GM12892 (cell line): Measurements from ENCODE around the gene ITGB8.

Source experiments
- POLR2A ChIP-seq: IDR thresholded peaks from 2 replicates; pipeline ENCODE4 v1.6.1; 2011; ENCODE audit warnings: low read depth, low read length, control low read depth
- POLR2AphosphoS5 ChIP-seq: IDR thresholded peaks from 2 replicates; pipeline ENCODE4 v1.6.1; 2011; ENCODE audit warnings: low read depth, low read length, control low read depth

DNA sequence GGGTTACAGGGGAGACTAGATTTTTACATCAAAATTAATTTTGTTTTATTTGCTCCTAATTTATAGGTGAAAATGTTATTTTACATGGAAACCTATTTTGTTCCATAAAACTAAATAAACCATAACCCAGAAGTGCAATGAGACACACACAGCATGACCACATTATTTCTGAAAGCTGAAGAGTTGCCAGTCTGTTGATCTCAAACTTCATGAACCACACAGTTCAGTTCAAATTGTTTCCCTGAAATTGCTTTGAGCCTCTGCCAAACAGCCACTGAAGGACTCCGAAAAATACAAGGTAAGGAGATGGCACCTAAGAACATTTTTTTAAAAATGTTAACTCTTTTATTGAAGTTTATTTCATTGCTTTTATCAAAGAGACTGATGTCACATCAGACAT lies 25.0 kb upstream of the ITGB8 start:
- no peak for TF ChIP-seq POLR2A
- no peak for TF ChIP-seq POLR2AphosphoS5
